A549 (cell line): ENCODE measurements around the gene ITGA5. TPM values are rescaled to one million over a fixed set of nuclear protein-coding genes. Genes with fewer than 3 reads are reported as not detected.

ENCODE experiments used
- ATAC-seq, 2 experiments: fragments of 200-7000 bp in 1 of 2; fragments of >200 bp in 1 of 2; cut with Nextera tagmentation in 1 of 2; cut with Tn5 transposase in 1 of 2; 3 replicates each; pipeline versions ENCODE4 v1.8.0 to v1.9.1; 2018 to 2020; ENCODE audit warnings: mild to moderate bottlenecking in 1 of 2, moderate library complexity in 1 of 2
- CTCF ChIA-PET: fragments of 300-600 bp; sonication (Branson Sonifier 250); formaldehyde crosslinking; extraction: SDS; loops from one replicate; lab custom pipeline; 2021; ENCODE audit warnings: antibody characterized with exemption, inconsistent platforms; lab: Yijun Ruan, JAX
- POLR2A ChIA-PET: fragments of 350-600 bp; formaldehyde crosslinking; extraction: SDS; loops from one replicate; lab custom pipeline; 2021; ENCODE audit warnings: antibody characterized with exemption, inconsistent platforms; lab: Yijun Ruan, JAX
- DNase-seq, 2 experiments: peaks; one replicate each; pipeline versions ENCODE4 v3.0.0 to v3.0.0-alpha.2; 2011 to 2016; ENCODE audit warnings: low read depth in 1 of 2, low spot score in 1 of 2
- FAIRE-seq: peaks from 2 replicates; lab custom pipeline; 2011; peaks lifted over from hg19 to GRCh38; lab: Jason Lieb, UNC
- H3K27ac ChIP-seq, 2 experiments: fragments of >200 bp; sonication (Bioruptor Twin); formaldehyde crosslinking; 3 replicates each; pipeline ENCODE4 v1.5.1; 2016 to 2017
- H3K4me1 ChIP-seq: fragments of >200 bp; sonication (Bioruptor Twin); formaldehyde crosslinking; 3 replicates; pipeline ENCODE4 v1.6.1; 2016
- H3K4me2 ChIP-seq: fragments of >200 bp; sonication (Bioruptor Twin); formaldehyde crosslinking; 3 replicates; pipeline ENCODE4 v1.6.1; 2016
- H3K4me3 ChIP-seq: fragments of >200 bp; sonication (Bioruptor Twin); formaldehyde crosslinking; 3 replicates; pipeline ENCODE4 v1.5.1; 2016
- H3K9me3 ChIP-seq: fragments of >200 bp; sonication (Bioruptor Twin); formaldehyde crosslinking; 3 replicates; pipeline ENCODE4 v1.6.1; 2016
- CHD2 ChIP-seq: fragments of 150-350 bp; IDR thresholded peaks from 2 replicates; pipeline ENCODE4 v1.6.1; 2014; ENCODE audit warnings: low read length; ENCODE audit not compliant: partially characterized antibody
- GATA3 ChIP-seq: IDR thresholded peaks from 2 replicates; pipeline ENCODE4 v1.6.1; 2012; ENCODE audit warnings: borderline replicate concordance
- JUN ChIP-seq, 2 experiments: fragments of >200 bp; sonication (Bioruptor Twin); formaldehyde crosslinking; IDR thresholded peaks; 2 replicates in 1 of 2; 3 replicates in 1 of 2; pipeline ENCODE4 v1.6.1; 2016 to 2017
- JUNB ChIP-seq: fragments of >200 bp; sonication (Bioruptor Twin); formaldehyde crosslinking; IDR thresholded peaks from 2 replicates; pipeline ENCODE4 v1.6.1; 2016
- MAFK ChIP-seq: fragments of 450-650 bp; IDR thresholded peaks from 2 replicates; pipeline ENCODE4 v1.6.1; 2014; ENCODE audit not compliant: partially characterized antibody
- MYC ChIP-seq: IDR thresholded peaks from 2 replicates; pipeline ENCODE4 v1.6.1; 2012; ENCODE audit warnings: mild to moderate bottlenecking, inconsistent platforms, low read length, improper control_type of control experiment, borderline replicate concordance
- NPAS2 ChIP-seq: fragments of 250-450 bp; sonication (Bioruptor Pico); IDR thresholded peaks from 2 replicates; pipeline ENCODE4 v1.8.0; 2022; ENCODE audit warnings: mild to moderate bottlenecking, moderate library complexity, borderline replicate concordance
- NR3C1 ChIP-seq: fragments of >200 bp; sonication (Bioruptor Twin); formaldehyde crosslinking; IDR thresholded peaks from 3 replicates; pipeline ENCODE4 v1.6.1; 2017
- POLR2A ChIP-seq: IDR thresholded peaks from 2 replicates; pipeline ENCODE4 v1.6.1; 2012; ENCODE audit warnings: mild to moderate bottlenecking, low read length
- RCOR1 ChIP-seq: fragments of 150-350 bp; IDR thresholded peaks from 2 replicates; pipeline ENCODE4 v1.6.1; 2014; ENCODE audit warnings: antibody characterized with exemption, low read length, low read depth
- RNF2 ChIP-seq: fragments of 200-600 bp; sonication (generic); IDR thresholded peaks from 2 replicates; pipeline ENCODE4 v1.6.1; 2016; ENCODE audit warnings: low read depth, mild to moderate bottlenecking, antibody characterized with exemption, moderate library complexity, borderline replicate concordance
- ZFP36 ChIP-seq: fragments of 450-650 bp; IDR thresholded peaks from 2 replicates; pipeline ENCODE4 v1.6.1; 2014; ENCODE audit warnings: borderline replicate concordance; ENCODE audit not compliant: partially characterized antibody
- ZNF302 ChIP-seq: fragments of 250-450 bp; sonication (Bioruptor Pico); IDR thresholded peaks from 2 replicates; pipeline ENCODE4 v1.9.0; 2021; ENCODE audit warnings: inconsistent platforms, mild to moderate bottlenecking, moderate library complexity
- WGBS: methylation state at CpG from one replicate; pipeline ENCODE4 v1.1.6; 2017; ENCODE audit errors: missing lambda C conversion rate; 5-methylcytosine and 5-hydroxymethylcytosine counted together
- polyA plus RNA-seq, 4 experiments: library from polyadenylated mRNA; depleted of rRNA in 3 of 4; stranded (reverse); fragments of >200 nt; fragmentation: RNase III in 1 of 4; extraction: RNeasy Plus Mini Kit Qiagen cat#74134 plus additional on column Dnase treatment in 1 of 4; gene quantifications; 2 replicates in 3 of 4; 3 replicates in 1 of 4; pipeline ENCODE4 v1.2.3, GENCODE V29; 2011 to 2017
- TF ChIP-seq, protein P1 (sequence below): fragments of >200 bp; sonication (Bioruptor Twin); formaldehyde crosslinking; IDR thresholded peaks from 3 replicates; pipeline ENCODE4 v1.6.1; 2016
- TF ChIP-seq, protein P2 (sequence below): fragments of >200 bp; sonication (Bioruptor Twin); formaldehyde crosslinking; IDR thresholded peaks from 2 replicates; pipeline ENCODE4 v1.6.1; 2016
- TF ChIP-seq, protein P3 (sequence below): fragments of >200 bp; sonication (Bioruptor Twin); formaldehyde crosslinking; IDR thresholded peaks from 3 replicates; pipeline ENCODE4 v1.5.1; 2016
- TF ChIP-seq, protein P4 (sequence below): IDR thresholded peaks from 2 replicates; pipeline ENCODE4 v1.6.1; 2012
- TF ChIP-seq, protein P5 (sequence below): IDR thresholded peaks from 2 replicates; pipeline ENCODE4 v1.6.1; 2012
- TF ChIP-seq, protein P6 (sequence below): fragments of 200-600 bp; sonication (generic); IDR thresholded peaks from 2 replicates; pipeline ENCODE4 v1.6.1; 2016; ENCODE audit warnings: antibody characterized with exemption, mild to moderate bottlenecking, moderate library complexity

The ITGA5 gene
- polyA plus RNA-seq, 2 of the 4 experiments (the other 2 are of a cell fraction): 27.2 to 31.7 TPM

DNA sequence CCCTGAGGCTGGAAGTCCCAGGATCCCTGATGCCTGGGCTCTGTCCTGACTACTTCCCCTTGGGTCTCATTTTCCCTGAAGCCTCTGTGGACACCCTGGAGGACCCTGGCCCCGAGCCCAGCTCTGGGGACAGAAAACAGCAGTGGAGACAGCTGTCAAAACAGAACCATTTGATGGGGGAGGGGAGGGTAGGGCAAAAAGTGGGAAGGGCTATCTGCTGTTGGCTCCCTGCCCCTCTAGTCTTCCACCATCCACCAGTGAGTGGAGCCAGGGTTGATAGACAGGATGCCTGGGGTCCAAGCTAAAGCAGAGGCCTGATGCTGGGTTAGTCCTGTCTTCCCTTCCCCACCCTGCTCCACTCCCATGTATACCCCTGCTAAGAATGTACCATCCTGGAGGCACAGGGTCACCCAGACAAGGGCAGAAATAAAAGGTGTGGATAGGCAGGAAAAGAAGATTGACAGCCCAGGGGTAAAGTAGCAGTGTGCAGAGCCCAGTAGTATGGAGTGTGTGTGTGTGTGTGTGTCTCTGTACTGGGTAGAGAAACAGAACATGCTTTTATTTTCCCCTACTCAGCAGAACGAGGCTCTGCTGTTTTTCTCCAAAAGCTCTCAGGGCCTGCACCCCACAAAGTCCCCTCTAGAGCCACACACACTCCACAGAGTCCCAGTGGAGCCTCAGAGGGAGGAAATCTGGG, 44.4 kb downstream of the ITGA5 start:
- ATAC-seq (no peak), DNase-seq (no peak), FAIRE-seq (no peak)
- peak overlapping the region; percentile 50 to 68; a peak in 5 of 6 replicates for H3K27ac ChIP-seq
- TF ChIP-seq MAFK: peak; percentile 80
- TF ChIP-seq, protein P1, sequence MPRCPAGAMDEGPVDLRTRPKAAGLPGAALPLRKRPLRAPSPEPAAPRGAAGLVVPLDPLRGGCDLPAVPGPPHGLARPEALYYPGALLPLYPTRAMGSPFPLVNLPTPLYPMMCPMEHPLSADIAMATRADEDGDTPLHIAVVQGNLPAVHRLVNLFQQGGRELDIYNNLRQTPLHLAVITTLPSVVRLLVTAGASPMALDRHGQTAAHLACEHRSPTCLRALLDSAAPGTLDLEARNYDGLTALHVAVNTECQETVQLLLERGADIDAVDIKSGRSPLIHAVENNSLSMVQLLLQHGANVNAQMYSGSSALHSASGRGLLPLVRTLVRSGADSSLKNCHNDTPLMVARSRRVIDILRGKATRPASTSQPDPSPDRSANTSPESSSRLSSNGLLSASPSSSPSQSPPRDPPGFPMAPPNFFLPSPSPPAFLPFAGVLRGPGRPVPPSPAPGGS: no peak
- TF ChIP-seq CHD2: no peak
- no peak for TF ChIP-seq NPAS2 (CRISPR knock-in tag)
- 51% methylated on average over 2 of the region's 2 CpGs for WGBS
- peaks cover 68% of the 10 kb centered on the region for H3K4me1 ChIP-seq
- peak overlapping the region; percentile 63 for H3K4me2 ChIP-seq
- H3K9me3 ChIP-seq: no peaks in the 10 kb centered on the region
- ChIA-PET CTCF (interaction anchor here (0.7 to 2.1 kb wide), 9 partner anchors 8 to 123 kb away, joined by 3 to 12 read pairs (median 4); no protein-coding TSS in a partner anchor), POLR2A (no interaction called here)
- no peak overlapping the region for H3K4me3 ChIP-seq

DNA sequence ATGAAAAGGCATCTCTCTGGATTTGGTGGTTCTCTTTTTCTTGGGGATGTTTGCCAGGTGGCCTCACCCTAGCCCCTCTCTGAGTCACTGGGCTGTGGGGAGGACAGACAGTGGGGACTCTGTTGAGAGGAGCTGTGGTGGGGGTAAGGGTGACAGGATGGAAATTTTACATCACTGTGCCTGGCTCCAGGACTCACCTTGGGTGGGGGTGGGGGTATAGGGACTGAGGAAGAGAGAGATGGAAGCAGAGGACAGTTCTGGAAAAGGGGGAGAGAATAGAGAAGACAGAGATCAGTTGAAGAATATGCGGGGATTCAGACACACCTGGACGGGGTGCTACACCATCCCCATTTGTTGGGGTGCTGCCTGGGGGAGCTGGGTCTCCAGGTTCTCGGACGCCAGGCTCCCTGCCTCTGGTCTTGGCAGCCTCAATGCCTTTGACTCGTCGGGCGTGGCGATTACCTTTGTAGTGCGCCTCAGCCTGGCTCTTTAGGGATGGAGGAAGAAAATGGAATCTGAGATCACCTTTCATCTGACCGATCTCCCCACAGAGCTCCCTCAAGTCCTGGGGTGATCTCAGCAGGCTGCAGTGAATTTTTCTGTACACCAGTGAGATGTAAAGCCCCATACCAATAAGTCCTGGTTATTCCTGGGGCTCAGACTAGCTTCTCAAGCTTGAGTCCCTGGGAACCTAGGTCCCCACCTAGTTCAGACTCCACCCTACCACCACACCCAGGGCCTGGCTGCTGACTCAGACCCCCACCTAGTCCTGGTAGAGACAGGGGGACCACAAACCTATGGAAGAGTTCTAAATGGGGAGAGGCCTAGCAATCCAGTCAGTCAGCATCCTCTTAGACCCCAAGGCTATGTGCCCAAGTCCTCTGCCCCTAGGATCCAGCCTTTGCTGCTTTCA, 45.2 kb downstream of the ITGA5 start:
- no peaks in the 10 kb centered on the region for H3K9me3 ChIP-seq
- 59% methylated on average over 10 of the region's 10 CpGs for WGBS
- TF ChIP-seq, protein P2, sequence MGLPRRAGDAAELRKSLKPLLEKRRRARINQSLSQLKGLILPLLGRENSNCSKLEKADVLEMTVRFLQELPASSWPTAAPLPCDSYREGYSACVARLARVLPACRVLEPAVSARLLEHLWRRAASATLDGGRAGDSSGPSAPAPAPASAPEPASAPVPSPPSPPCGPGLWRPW: no peak
- POLR2A ChIA-PET: interaction anchor here (0.6 kb wide), 1 partner anchor 144 kb away, joined by 7 read pairs; no protein-coding TSS in a partner anchor
- peaks cover 76% of the 10 kb centered on the region for H3K4me1 ChIP-seq
- FAIRE-seq (no peak), DNase-seq (peak in 1 of 2 experiments; percentile 62), ATAC-seq (no peak)
- H3K27ac ChIP-seq: peak overlapping the region; percentile 50 to 68; a peak in 5 of 6 replicates
- H3K4me3 ChIP-seq: no peak overlapping the region
- peak overlapping the region; percentile 63 for H3K4me2 ChIP-seq
- CTCF ChIA-PET: interaction anchor here (0.7 to 2.5 kb wide), 11 partner anchors 11 to 160 kb away, joined by 3 to 12 read pairs (median 5); partner anchors contain the start of gene COPZ1

DNA sequence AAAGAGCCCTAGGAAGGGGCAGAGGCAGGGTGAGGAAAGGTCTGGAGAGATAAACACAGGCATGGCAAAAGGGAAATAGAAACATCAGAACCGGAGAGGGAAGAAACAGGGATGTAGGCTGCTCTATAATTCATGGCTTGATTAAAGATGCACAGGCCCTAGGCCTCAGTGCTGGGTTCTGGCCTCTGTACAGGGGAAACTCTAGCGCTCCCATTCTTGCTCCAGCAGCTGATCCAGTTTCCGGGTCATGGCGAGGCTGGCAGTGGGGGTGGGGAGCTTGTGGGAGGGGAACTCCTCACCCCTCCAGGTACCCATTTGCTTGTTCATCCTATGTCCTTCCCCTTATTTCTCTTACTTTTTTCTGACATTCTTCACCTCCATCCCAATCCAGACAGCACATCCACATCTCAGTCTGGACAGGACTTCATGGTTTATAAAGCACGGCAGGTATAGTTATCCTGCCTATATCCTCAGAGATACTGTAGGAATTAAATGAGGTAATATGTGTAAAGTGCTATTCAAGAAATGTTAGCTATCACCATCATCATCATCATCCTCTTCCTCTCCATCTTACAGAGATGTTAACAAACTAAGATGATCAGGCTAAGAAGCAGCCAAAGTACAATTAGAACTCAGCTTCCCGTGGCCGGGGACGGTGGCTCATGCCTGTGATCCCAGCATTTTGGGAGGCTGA, 46.8 kb downstream of the ITGA5 start:
- H3K4me1 ChIP-seq: peaks cover 69% of the 10 kb centered on the region
- peak overlapping the region; percentile 52 for H3K4me2 ChIP-seq
- no peak for ATAC-seq
- peak overlapping the region; percentile 37 to 68; a peak in 5 of 6 replicates for H3K27ac ChIP-seq
- no peak overlapping the region for H3K4me3 ChIP-seq
- CTCF ChIA-PET: interaction anchor here (0.6 to 3.5 kb wide), 17 partner anchors 8 to 156 kb away, joined by 3 to 146 read pairs (median 5); partner anchors contain the start of genes COPZ1 and ZNF385A
- POLR2A ChIA-PET: interaction anchor here (0.6 kb wide), 1 partner anchor 344 kb away, joined by 3 read pairs; the partner anchor contains the start of gene HOXC6
- no peaks in the 10 kb centered on the region for H3K9me3 ChIP-seq
- no peak for FAIRE-seq
- 64% methylated on average over 8 of the region's 8 CpGs for WGBS
- DNase-seq: no peak
- TF ChIP-seq MYC (no peak), JUNB (no peak), NR3C1 (no peak), ZNF302 (CRISPR knock-in tag) (no peak), JUN (IDR thresholded peaks at IDR 0.05) (no peak), RCOR1 (no peak), RNF2 (no peak), GATA3 (no peak), ZFP36 (no peak), POLR2A (no peak), CHD2 (no peak)
- TF ChIP-seq, protein P3, sequence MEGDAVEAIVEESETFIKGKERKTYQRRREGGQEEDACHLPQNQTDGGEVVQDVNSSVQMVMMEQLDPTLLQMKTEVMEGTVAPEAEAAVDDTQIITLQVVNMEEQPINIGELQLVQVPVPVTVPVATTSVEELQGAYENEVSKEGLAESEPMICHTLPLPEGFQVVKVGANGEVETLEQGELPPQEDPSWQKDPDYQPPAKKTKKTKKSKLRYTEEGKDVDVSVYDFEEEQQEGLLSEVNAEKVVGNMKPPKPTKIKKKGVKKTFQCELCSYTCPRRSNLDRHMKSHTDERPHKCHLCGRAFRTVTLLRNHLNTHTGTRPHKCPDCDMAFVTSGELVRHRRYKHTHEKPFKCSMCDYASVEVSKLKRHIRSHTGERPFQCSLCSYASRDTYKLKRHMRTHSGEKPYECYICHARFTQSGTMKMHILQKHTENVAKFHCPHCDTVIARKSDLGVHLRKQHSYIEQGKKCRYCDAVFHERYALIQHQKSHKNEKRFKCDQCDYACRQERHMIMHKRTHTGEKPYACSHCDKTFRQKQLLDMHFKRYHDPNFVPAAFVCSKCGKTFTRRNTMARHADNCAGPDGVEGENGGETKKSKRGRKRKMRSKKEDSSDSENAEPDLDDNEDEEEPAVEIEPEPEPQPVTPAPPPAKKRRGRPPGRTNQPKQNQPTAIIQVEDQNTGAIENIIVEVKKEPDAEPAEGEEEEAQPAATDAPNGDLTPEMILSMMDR: no peak
- TF ChIP-seq, protein P4, sequence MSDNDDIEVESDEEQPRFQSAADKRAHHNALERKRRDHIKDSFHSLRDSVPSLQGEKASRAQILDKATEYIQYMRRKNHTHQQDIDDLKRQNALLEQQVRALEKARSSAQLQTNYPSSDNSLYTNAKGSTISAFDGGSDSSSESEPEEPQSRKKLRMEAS: no peak
- TF ChIP-seq, protein P5, sequence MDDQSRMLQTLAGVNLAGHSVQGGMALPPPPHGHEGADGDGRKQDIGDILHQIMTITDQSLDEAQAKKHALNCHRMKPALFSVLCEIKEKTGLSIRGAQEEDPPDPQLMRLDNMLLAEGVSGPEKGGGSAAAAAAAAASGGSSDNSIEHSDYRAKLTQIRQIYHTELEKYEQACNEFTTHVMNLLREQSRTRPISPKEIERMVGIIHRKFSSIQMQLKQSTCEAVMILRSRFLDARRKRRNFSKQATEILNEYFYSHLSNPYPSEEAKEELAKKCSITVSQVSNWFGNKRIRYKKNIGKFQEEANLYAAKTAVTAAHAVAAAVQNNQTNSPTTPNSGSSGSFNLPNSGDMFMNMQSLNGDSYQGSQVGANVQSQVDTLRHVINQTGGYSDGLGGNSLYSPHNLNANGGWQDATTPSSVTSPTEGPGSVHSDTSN: no peak
- TF ChIP-seq, protein P2: no peak
- TF ChIP-seq, protein P6, sequence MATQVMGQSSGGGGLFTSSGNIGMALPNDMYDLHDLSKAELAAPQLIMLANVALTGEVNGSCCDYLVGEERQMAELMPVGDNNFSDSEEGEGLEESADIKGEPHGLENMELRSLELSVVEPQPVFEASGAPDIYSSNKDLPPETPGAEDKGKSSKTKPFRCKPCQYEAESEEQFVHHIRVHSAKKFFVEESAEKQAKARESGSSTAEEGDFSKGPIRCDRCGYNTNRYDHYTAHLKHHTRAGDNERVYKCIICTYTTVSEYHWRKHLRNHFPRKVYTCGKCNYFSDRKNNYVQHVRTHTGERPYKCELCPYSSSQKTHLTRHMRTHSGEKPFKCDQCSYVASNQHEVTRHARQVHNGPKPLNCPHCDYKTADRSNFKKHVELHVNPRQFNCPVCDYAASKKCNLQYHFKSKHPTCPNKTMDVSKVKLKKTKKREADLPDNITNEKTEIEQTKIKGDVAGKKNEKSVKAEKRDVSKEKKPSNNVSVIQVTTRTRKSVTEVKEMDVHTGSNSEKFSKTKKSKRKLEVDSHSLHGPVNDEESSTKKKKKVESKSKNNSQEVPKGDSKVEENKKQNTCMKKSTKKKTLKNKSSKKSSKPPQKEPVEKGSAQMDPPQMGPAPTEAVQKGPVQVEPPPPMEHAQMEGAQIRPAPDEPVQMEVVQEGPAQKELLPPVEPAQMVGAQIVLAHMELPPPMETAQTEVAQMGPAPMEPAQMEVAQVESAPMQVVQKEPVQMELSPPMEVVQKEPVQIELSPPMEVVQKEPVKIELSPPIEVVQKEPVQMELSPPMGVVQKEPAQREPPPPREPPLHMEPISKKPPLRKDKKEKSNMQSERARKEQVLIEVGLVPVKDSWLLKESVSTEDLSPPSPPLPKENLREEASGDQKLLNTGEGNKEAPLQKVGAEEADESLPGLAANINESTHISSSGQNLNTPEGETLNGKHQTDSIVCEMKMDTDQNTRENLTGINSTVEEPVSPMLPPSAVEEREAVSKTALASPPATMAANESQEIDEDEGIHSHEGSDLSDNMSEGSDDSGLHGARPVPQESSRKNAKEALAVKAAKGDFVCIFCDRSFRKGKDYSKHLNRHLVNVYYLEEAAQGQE: no peak
